CD1c-positive myeloid dendritic cell (primary cell): ENCODE data around the gene SRSF7.

ENCODE experiments used
- DNase-seq: peaks from one replicate; pipeline ENCODE4 v3.0.0-alpha.2; 2016; ENCODE audit errors: extremely low spot score

Gene SRSF7

GRCh38 chr2:38701542-38701941 is 49.6 kb downstream of the SRSF7 start:
- DNase-seq: no peak

- no peak for DNase-seq
Observed at GRCh38 chr2:38700881-38701458, 50.2 kb downstream of the SRSF7 start.

- DNase-seq: no peak
Observed at GRCh38 chr2:38700113-38700785, 50.9 kb downstream of the SRSF7 start.

- DNase-seq: no peak
Observed at GRCh38 chr2:38698467-38699003, 52.6 kb downstream of the SRSF7 start.

GRCh38 chr2:38697116-38697840 is 53.9 kb downstream of the SRSF7 start:
- DNase-seq: no peak
